MM.1S (cell line): Measurements from ENCODE around the gene BCR.

ENCODE experiments used
- DNase-seq: peaks from one replicate; pipeline ENCODE4 v3.0.0-alpha.2; 2015
- H2AFZ ChIP-seq: fragments of 300-600 bp; sonication (generic); 2 replicates; pipeline ENCODE4 v1.6.0; 2016; ENCODE audit warnings: antibody characterized with exemption, low read length
- H3F3A ChIP-seq: fragments of 300-600 bp; sonication (generic); 2 replicates; pipeline ENCODE4 v1.6.1; 2016; ENCODE audit warnings: mild to moderate bottlenecking, antibody characterized with exemption, low read length, moderate library complexity, mixed read lengths; ENCODE audit not compliant: insufficient read depth
- H3K27ac ChIP-seq: fragments of 300-600 bp; sonication (generic); 2 replicates; pipeline ENCODE4 v1.5.1; 2016; ENCODE audit warnings: mild to moderate bottlenecking, low read length
- H3K27me3 ChIP-seq: fragments of 300-600 bp; sonication (generic); replicated peaks from 2 replicates; pipeline ENCODE4 v1.6.0; 2016; ENCODE audit warnings: low read length; ENCODE audit not compliant: insufficient read depth
- H3K36me3 ChIP-seq: fragments of 300-600 bp; sonication (generic); replicated peaks from 2 replicates; pipeline ENCODE4 v1.6.1; 2016; ENCODE audit warnings: mild to moderate bottlenecking, low read length, mixed read lengths; ENCODE audit not compliant: insufficient read depth
- H3K4me1 ChIP-seq: fragments of 300-600 bp; sonication (generic); 2 replicates; pipeline ENCODE4 v1.6.1; 2016; ENCODE audit warnings: low read length, mixed read lengths
- H3K4me2 ChIP-seq: fragments of 300-600 bp; sonication (generic); 2 replicates; pipeline ENCODE4 v1.6.0; 2016; ENCODE audit warnings: low read depth, low read length
- H3K4me3 ChIP-seq: fragments of 300-600 bp; sonication (generic); 2 replicates; pipeline ENCODE4 v1.5.1; 2016; ENCODE audit warnings: low read length, mixed read lengths
- H3K79me2 ChIP-seq: fragments of 300-600 bp; sonication (generic); 2 replicates; pipeline ENCODE4 v1.6.1; 2016; ENCODE audit warnings: mixed run types, low read length, mixed read lengths
- H3K9ac ChIP-seq: fragments of 300-600 bp; sonication (generic); 2 replicates; pipeline ENCODE4 v1.6.1; 2016; ENCODE audit warnings: low read length, mixed read lengths
- H3K9me2 ChIP-seq: fragments of 300-600 bp; sonication (generic); replicated peaks from 2 replicates; pipeline ENCODE4 v1.6.1; 2016; ENCODE audit warnings: mild to moderate bottlenecking, low read length, mixed read lengths; ENCODE audit not compliant: insufficient read depth
- H3K9me3 ChIP-seq: fragments of 300-600 bp; sonication (generic); replicated peaks from 2 replicates; pipeline ENCODE4 v1.6.1; 2016; ENCODE audit warnings: mild to moderate bottlenecking, low read length, mixed read lengths; ENCODE audit not compliant: insufficient read depth
- H4K20me1 ChIP-seq: fragments of 300-600 bp; sonication (generic); 2 replicates; pipeline ENCODE4 v1.6.1; 2016; ENCODE audit warnings: mild to moderate bottlenecking, low read length, moderate library complexity, mixed read lengths; ENCODE audit not compliant: insufficient read depth
- EZH2 ChIP-seq: fragments of 300-600 bp; sonication (generic); optimal IDR thresholded peaks from 2 replicates; pipeline ENCODE3; 2017; ENCODE audit warnings: low read depth, mild to moderate bottlenecking, antibody characterized with exemption, low read length, mixed read lengths
- EZH2phosphoT487 ChIP-seq: fragments of 300-600 bp; sonication (generic); IDR thresholded peaks from 2 replicates; pipeline ENCODE4 v1.6.1; 2018; ENCODE audit warnings: antibody characterized with exemption, low read length
- TF ChIP-seq, protein P1 (sequence below): fragments of 300-600 bp; sonication (generic); IDR thresholded peaks from 2 replicates; pipeline ENCODE4 v1.5.1; 2016; ENCODE audit warnings: antibody characterized with exemption, low read length, mixed read lengths

The BCR gene

DNA sequence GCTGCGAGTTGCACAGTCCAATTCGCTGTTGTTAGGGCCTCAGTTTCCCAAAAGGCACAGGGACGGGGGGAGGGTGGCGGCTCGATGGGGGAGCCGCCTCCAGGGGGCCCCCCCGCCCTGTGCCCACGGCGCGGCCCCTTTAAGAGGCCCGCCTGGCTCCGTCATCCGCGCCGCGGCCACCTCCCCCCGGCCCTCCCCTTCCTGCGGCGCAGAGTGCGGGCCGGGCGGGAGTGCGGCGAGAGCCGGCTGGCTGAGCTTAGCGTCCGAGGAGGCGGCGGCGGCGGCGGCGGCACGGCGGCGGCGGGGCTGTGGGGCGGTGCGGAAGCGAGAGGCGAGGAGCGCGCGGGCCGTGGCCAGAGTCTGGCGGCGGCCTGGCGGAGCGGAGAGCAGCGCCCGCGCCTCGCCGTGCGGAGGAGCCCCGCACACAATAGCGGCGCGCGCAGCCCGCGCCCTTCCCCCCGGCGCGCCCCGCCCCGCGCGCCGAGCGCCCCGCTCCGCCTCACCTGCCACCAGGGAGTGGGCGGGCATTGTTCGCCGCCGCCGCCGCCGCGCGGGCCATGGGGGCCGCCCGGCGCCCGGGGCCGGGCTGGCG lies at the start of gene BCR:
Gene BCR (plus strand): TSS at position 209 of the 592 bp plus-strand sequence. CDS start 452 bp downstream, outside the sequence.
- H3K4me3 ChIP-seq = peak within 1 kb of the TSS; percentile 88
- no peaks in the 10 kb centered on the region for H3K9me2 ChIP-seq
- H4K20me1 ChIP-seq = peaks cover 22% of the 10 kb centered on the region
- TF ChIP-seq, protein P1, sequence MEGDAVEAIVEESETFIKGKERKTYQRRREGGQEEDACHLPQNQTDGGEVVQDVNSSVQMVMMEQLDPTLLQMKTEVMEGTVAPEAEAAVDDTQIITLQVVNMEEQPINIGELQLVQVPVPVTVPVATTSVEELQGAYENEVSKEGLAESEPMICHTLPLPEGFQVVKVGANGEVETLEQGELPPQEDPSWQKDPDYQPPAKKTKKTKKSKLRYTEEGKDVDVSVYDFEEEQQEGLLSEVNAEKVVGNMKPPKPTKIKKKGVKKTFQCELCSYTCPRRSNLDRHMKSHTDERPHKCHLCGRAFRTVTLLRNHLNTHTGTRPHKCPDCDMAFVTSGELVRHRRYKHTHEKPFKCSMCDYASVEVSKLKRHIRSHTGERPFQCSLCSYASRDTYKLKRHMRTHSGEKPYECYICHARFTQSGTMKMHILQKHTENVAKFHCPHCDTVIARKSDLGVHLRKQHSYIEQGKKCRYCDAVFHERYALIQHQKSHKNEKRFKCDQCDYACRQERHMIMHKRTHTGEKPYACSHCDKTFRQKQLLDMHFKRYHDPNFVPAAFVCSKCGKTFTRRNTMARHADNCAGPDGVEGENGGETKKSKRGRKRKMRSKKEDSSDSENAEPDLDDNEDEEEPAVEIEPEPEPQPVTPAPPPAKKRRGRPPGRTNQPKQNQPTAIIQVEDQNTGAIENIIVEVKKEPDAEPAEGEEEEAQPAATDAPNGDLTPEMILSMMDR = no peak
- TF ChIP-seq EZH2 (no peak), EZH2phosphoT487 (no peak)
- peaks cover 67% of the 10 kb centered on the region for H3K79me2 ChIP-seq
- peaks cover 53% of the 10 kb centered on the region for H3K4me1 ChIP-seq
- H3K27ac ChIP-seq = peak within 1 kb of the TSS; percentile 92
- H2AFZ ChIP-seq = peak within 1 kb of the TSS; percentile 20
- DNase-seq = peak; percentile 84
- no peaks in the 10 kb centered on the region for H3K9me3 ChIP-seq
- peak within 1 kb of the TSS; percentile 95 for H3K4me2 ChIP-seq
- peak within 1 kb of the TSS; percentile 76 for H3K9ac ChIP-seq
- H3F3A ChIP-seq = peaks cover 60% of the 10 kb centered on the region
- H3K36me3 ChIP-seq = peaks cover 4% of the 10 kb centered on the region; the same call in 1 of the 2 replicates
- no peaks in the 10 kb centered on the region for H3K27me3 ChIP-seq

DNA sequence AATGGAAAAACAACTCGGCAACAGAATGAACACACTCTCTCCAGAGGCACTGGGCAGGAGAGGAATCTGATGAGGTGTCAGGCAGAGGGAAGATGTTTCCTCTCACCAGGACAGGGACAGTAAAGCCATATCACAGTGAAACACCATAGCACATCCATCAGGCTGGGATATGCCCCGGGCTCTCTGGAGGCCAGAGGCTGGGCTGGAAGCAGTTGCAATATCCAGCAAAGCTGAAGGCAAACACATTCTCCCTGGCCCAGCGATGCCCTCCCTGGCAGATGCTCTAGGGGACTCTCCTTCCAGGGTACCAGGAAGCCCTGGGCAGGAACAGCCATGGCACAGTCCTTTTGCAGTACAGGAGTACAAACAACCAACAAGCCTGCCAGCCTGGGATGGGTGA lies 49.6 kb upstream of the BCR start:
- no peak overlapping the region for H3K9ac ChIP-seq
- no peak overlapping the region for H2AFZ ChIP-seq
- H4K20me1 ChIP-seq = no peaks in the 10 kb centered on the region
- H3K79me2 ChIP-seq = no peaks in the 10 kb centered on the region
- H3K36me3 ChIP-seq = no peaks in the 10 kb centered on the region
- H3K27ac ChIP-seq = no peak overlapping the region
- H3K4me2 ChIP-seq = no peak overlapping the region
- no peak overlapping the region for H3K4me3 ChIP-seq
- no peaks in the 10 kb centered on the region for H3K9me2 ChIP-seq
- no peak for DNase-seq
- no peaks in the 10 kb centered on the region for H3K27me3 ChIP-seq
- no peaks in the 10 kb centered on the region for H3K9me3 ChIP-seq
- peaks cover 3% of the 10 kb centered on the region; the same call in 1 of the 2 replicates for H3F3A ChIP-seq
- peaks cover 23% of the 10 kb centered on the region for H3K4me1 ChIP-seq
- no peak for TF ChIP-seq EZH2phosphoT487

DNA sequence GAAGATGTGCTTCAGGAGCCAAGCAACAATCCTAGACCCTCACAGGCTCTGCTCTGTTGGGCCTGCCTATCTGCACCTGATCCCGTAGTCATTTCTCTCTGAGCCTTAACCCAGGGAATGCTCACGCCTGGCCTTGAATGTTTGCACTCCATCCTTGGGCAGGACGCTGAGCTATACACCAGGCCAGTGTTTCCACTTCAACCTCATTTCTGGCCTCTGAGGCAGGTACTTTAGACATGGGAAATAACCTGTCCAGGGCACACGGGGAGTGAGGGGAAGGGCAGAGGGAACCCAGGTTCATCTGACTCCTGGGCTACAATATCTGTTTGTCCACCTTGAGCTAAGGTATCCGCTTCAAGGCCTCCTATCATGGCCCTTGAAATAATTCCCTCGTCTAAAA lies 48.4 kb upstream of the BCR start:
- H3K4me1 ChIP-seq = peaks cover 35% of the 10 kb centered on the region

More for the DNA sequence above, 48.4 kb upstream of the BCR start:
- no peak overlapping the region for H3K4me3 ChIP-seq
- no peaks in the 10 kb centered on the region for H4K20me1 ChIP-seq
- H3K27me3 ChIP-seq = no peaks in the 10 kb centered on the region
- no peak for TF ChIP-seq EZH2
- TF ChIP-seq EZH2phosphoT487 = no peak
- TF ChIP-seq, protein P1 = no peak
- H3K27ac ChIP-seq = no peak overlapping the region
- DNase-seq = no peak
- H3K9ac ChIP-seq = no peak overlapping the region
- H2AFZ ChIP-seq = no peak overlapping the region
- H3K4me2 ChIP-seq = no peak overlapping the region
- H3K9me2 ChIP-seq = no peaks in the 10 kb centered on the region
- peaks cover 15% of the 10 kb centered on the region for H3F3A ChIP-seq
- no peaks in the 10 kb centered on the region for H3K79me2 ChIP-seq
- no peaks in the 10 kb centered on the region for H3K9me3 ChIP-seq
- no peaks in the 10 kb centered on the region for H3K36me3 ChIP-seq
